ENCODE results near the gene JAG2. TPM values are rescaled to one million over a fixed set of nuclear protein-coding genes. Genes with fewer than 3 reads are reported as not detected.

Gene JAG2
- total RNA-seq, 3 donors from 2014 or later (not counting 1 experiment from before 2014, with no cell fraction given), result 3.5 to 6.6 (median 6.1) TPM

GRCh38 chr14:105163040-105163742 is 5.4 kb downstream of the JAG2 start:
- Histone ChIP-seq H3K4me3 (ENCODE audit: low read length) (no peak overlapping the region), H3K9me3 (ENCODE audit: control insufficient read depth, insufficient read depth, low read length) (no peaks in the 10 kb centered on the region), H3K4me1 (ENCODE audit: control insufficient read depth, insufficient read depth, low read length) (peaks cover 3% of the 10 kb centered on the region), H3K36me3 (ENCODE audit: control insufficient read depth, insufficient read depth, low read length) (no peaks in the 10 kb centered on the region), H3K27ac (ENCODE audit: low read length) (no peak overlapping the region), H3K27me3 (ENCODE audit: control insufficient read depth, insufficient read depth, low read length) (peaks cover 5% of the 10 kb centered on the region)
- H3K27me3 Mint-ChIP-seq (ENCODE audit: low read depth in 2 of 2), result peaks cover 0 to 13% of the 10 kb centered on the region in 2 donors
- H3K36me3 Mint-ChIP-seq, result no peaks in the 10 kb centered on the region
- peaks cover 0 to 7% of the 10 kb centered on the region in 2 donors for H3K4me1 Mint-ChIP-seq
- no peak for DNase-seq
- intact Hi-C loops (cut with micrococcal nuclease), result no loop called here
- no peak overlapping the region for H3K4me3 Mint-ChIP-seq
- no peak for ATAC-seq
- TF ChIP-seq CTCF (IDR thresholded peaks at IDR 0.05), result no peak
- no peak overlapping the region for H3K27ac Mint-ChIP-seq
- H3K9me3 Mint-ChIP-seq, result no peaks in the 10 kb centered on the region
- 84% methylated on average over 18 of the region's 18 CpGs for WGBS (ENCODE audit: insufficient coverage)

- WGBS (ENCODE audit: insufficient coverage), result 92% methylated on average over 2 of the region's 2 CpGs
- intact Hi-C loops (cut with micrococcal nuclease), result no loop called here
- no peak overlapping the region for H3K27ac Mint-ChIP-seq
These were observed 6.0 kb downstream of the JAG2 start for GRCh38 chr14:105162669-105162979.

GRCh38 chr14:105161964-105162668 is 6.5 kb downstream of the JAG2 start:
- no peak overlapping the region for H3K27ac Mint-ChIP-seq
- intact Hi-C loops (cut with micrococcal nuclease), result no loop called here
- peaks cover 5% of the 10 kb centered on the region for H3K27me3 ChIP-seq (ENCODE audit: control insufficient read depth, insufficient read depth, low read length)
- H3K4me3 ChIP-seq (ENCODE audit: low read length), result no peak overlapping the region
- no peak overlapping the region for H3K4me3 Mint-ChIP-seq
- TF ChIP-seq CTCF (IDR thresholded peaks at IDR 0.05), result no peak
- DNase-seq (peak in 1 of 2 donors; percentile 37), ATAC-seq (peak in 2 of 3 donors; percentile 9 to 41)
- H3K9me3 ChIP-seq (ENCODE audit: control insufficient read depth, insufficient read depth, low read length), result no peaks in the 10 kb centered on the region
- H3K4me1 Mint-ChIP-seq, result peaks cover 0 to 7% of the 10 kb centered on the region in 2 donors
- H3K36me3 Mint-ChIP-seq, result no peaks in the 10 kb centered on the region
- peaks cover 0 to 12% of the 10 kb centered on the region in 2 donors for H3K27me3 Mint-ChIP-seq (ENCODE audit: low read depth in 2 of 2)
- H3K9me3 Mint-ChIP-seq, result no peaks in the 10 kb centered on the region
- H3K27ac ChIP-seq (ENCODE audit: low read length), result no peak overlapping the region
- H3K36me3 ChIP-seq (ENCODE audit: control insufficient read depth, insufficient read depth, low read length), result no peaks in the 10 kb centered on the region
- H3K4me1 ChIP-seq (ENCODE audit: control insufficient read depth, insufficient read depth, low read length), result peaks cover 3% of the 10 kb centered on the region
- WGBS (ENCODE audit: insufficient coverage), result 86% methylated on average over 10 of the region's 10 CpGs

More at GRCh38 chr14:105162669-105162979, 6.0 kb downstream of the JAG2 start:
- H3K36me3 ChIP-seq (ENCODE audit: control insufficient read depth, insufficient read depth, low read length), result no peaks in the 10 kb centered on the region
- H3K27me3 ChIP-seq (ENCODE audit: control insufficient read depth, insufficient read depth, low read length), result peaks cover 5% of the 10 kb centered on the region
- no peak for TF ChIP-seq CTCF (IDR thresholded peaks at IDR 0.05)
- peaks cover 0 to 7% of the 10 kb centered on the region in 2 donors for H3K4me1 Mint-ChIP-seq
- no peak overlapping the region for H3K4me3 Mint-ChIP-seq
- peaks cover 0 to 13% of the 10 kb centered on the region in 2 donors for H3K27me3 Mint-ChIP-seq (ENCODE audit: low read depth in 2 of 2)
- no peak overlapping the region for H3K27ac ChIP-seq (ENCODE audit: low read length)
- H3K36me3 Mint-ChIP-seq, result no peaks in the 10 kb centered on the region
- H3K9me3 ChIP-seq (ENCODE audit: control insufficient read depth, insufficient read depth, low read length), result no peaks in the 10 kb centered on the region
- no peak for DNase-seq
- peaks cover 3% of the 10 kb centered on the region for H3K4me1 ChIP-seq (ENCODE audit: control insufficient read depth, insufficient read depth, low read length)
- ATAC-seq, result peak in 2 of 3 donors; percentile 6 to 25
- no peaks in the 10 kb centered on the region for H3K9me3 Mint-ChIP-seq
- H3K4me3 ChIP-seq (ENCODE audit: low read length), result no peak overlapping the region

All from natural killer cell (primary cell).